Gastroesophageal sphincter (tissue), 3 donors: ENCODE measurements around the gene ITPKB.

Source experiments
- EP300 ChIP-seq: sonication (generic); formaldehyde crosslinking; IDR thresholded peaks from one replicate; pipeline ENCODE4 v1.6.1; 2017; ENCODE audit warnings: antibody characterized with exemption, mild to moderate bottlenecking
- POLR2A ChIP-seq, 2 donors: fragments of 450-650 bp; IDR thresholded peaks; one replicate each; pipeline ENCODE4 v1.6.1; 2017; ENCODE audit warnings: antibody characterized with exemption in 2 of 2, mild to moderate bottlenecking in 2 of 2, moderate library complexity in 1 of 2
- TF ChIP-seq, protein P1 (sequence below), 4 experiments: fragments of 200-600 bp in 2 of 4; fragments of 450-650 bp in 2 of 4; sonication (generic) in 1 of 4; IDR thresholded peaks; one replicate each; pipeline ENCODE4 v1.5.1; 2017 to 2019; ENCODE audit warnings: antibody characterized with exemption in 4 of 4, mild to moderate bottlenecking in 2 of 4, moderate library complexity in 2 of 4

DNA sequence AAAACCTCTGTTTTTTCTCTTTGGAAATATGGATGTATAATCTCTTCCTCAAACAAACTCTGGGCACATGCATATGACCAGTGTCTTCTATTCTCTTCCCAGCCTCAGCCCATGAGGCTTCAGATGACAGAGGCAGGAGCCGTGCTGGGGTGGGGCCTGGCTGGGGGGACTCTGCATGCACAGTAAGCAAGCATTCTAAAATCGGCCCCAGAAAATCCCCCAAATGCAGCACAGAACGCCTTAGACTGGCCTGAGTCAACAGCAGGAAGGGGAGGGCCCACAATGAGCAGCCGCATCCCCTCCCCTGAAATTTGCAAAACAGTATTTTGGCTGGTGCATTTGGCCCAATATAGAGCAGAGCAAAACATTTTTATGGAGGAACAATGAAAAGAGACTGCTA lies 47.8 kb downstream of the ITPKB start:
- TF ChIP-seq, protein P1, sequence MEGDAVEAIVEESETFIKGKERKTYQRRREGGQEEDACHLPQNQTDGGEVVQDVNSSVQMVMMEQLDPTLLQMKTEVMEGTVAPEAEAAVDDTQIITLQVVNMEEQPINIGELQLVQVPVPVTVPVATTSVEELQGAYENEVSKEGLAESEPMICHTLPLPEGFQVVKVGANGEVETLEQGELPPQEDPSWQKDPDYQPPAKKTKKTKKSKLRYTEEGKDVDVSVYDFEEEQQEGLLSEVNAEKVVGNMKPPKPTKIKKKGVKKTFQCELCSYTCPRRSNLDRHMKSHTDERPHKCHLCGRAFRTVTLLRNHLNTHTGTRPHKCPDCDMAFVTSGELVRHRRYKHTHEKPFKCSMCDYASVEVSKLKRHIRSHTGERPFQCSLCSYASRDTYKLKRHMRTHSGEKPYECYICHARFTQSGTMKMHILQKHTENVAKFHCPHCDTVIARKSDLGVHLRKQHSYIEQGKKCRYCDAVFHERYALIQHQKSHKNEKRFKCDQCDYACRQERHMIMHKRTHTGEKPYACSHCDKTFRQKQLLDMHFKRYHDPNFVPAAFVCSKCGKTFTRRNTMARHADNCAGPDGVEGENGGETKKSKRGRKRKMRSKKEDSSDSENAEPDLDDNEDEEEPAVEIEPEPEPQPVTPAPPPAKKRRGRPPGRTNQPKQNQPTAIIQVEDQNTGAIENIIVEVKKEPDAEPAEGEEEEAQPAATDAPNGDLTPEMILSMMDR (IDR thresholded peaks at IDR 0.05) = no peak
- TF ChIP-seq POLR2A (IDR thresholded peaks at IDR 0.05) = no peak
- no peak for TF ChIP-seq EP300
